NB4 (cell line): ENCODE results near the gene MAJIN.

ENCODE experiments used
- DNase-seq: peaks from one replicate; pipeline ENCODE4 v3.0.0; 2010; ENCODE audit warnings: low read depth
- H3K4me3 ChIP-seq: one replicate; pipeline ENCODE4 v1.5.1; 2011; ENCODE audit warnings: mild to moderate bottlenecking, low read depth, low read length, moderate library complexity
- MYC ChIP-seq: IDR thresholded peaks from 2 replicates; pipeline ENCODE4 v1.6.1; 2011; ENCODE audit warnings: low read depth, low read length
- POLR2A ChIP-seq: IDR thresholded peaks from 2 replicates; pipeline ENCODE4 v1.6.1; 2011; ENCODE audit warnings: mild to moderate bottlenecking; ENCODE audit not compliant: insufficient read length; ENCODE audit errors: extremely low read depth
- TF ChIP-seq, protein P1 (sequence below): IDR thresholded peaks from 2 replicates; pipeline ENCODE4 v1.6.1; 2011; ENCODE audit warnings: low read depth, low read length
- TF ChIP-seq, protein P2 (sequence below): IDR thresholded peaks from one replicate; pipeline ENCODE4 v1.5.1; 2012; ENCODE audit warnings: low read depth, low read length

The MAJIN gene

DNA sequence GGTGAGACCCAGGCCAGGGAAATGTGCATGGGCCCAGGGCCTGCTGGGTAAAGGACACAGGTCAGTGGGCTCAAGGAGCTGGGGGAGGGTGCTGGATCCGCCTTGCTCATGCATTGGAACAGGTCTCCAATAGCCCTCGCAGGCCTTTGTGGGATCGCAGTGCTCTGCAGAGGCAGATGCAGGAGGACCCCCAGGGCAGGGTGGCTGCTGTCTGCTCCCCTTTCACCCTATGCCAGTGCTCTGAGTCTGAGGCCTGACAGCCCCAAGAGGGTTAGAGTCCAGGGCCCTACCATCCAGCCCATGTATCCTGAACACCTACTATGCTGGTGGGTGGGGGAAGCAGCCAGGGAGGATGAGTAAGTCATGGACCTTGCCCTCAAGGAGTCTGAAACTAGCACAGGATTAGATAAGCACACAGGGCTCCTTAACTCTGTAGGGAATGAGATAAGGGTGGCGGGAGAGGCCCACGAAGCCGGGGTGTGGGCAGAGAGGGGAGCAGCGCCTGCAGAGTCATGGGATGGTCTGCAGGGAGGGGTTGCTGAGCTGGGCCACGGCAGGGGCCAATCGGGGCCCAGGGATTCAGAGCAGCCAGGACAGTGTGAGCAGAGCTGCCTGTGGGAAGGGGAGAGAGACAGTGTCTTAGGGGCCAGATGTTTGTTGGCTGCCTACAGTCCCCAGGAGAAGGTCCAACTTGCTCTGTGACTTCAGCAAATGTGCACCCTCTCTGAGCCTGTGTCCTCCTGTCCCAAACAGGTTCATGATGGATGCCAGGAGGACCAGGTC is 83.0 kb downstream of the MAJIN start:
- H3K4me3 ChIP-seq, result no peak overlapping the region
- no peak for DNase-seq
- TF ChIP-seq, protein P1, sequence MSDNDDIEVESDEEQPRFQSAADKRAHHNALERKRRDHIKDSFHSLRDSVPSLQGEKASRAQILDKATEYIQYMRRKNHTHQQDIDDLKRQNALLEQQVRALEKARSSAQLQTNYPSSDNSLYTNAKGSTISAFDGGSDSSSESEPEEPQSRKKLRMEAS, result no peak
- no peak for TF ChIP-seq POLR2A
- TF ChIP-seq, protein P2, sequence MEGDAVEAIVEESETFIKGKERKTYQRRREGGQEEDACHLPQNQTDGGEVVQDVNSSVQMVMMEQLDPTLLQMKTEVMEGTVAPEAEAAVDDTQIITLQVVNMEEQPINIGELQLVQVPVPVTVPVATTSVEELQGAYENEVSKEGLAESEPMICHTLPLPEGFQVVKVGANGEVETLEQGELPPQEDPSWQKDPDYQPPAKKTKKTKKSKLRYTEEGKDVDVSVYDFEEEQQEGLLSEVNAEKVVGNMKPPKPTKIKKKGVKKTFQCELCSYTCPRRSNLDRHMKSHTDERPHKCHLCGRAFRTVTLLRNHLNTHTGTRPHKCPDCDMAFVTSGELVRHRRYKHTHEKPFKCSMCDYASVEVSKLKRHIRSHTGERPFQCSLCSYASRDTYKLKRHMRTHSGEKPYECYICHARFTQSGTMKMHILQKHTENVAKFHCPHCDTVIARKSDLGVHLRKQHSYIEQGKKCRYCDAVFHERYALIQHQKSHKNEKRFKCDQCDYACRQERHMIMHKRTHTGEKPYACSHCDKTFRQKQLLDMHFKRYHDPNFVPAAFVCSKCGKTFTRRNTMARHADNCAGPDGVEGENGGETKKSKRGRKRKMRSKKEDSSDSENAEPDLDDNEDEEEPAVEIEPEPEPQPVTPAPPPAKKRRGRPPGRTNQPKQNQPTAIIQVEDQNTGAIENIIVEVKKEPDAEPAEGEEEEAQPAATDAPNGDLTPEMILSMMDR, result no peak
- TF ChIP-seq MYC, result no peak

DNA sequence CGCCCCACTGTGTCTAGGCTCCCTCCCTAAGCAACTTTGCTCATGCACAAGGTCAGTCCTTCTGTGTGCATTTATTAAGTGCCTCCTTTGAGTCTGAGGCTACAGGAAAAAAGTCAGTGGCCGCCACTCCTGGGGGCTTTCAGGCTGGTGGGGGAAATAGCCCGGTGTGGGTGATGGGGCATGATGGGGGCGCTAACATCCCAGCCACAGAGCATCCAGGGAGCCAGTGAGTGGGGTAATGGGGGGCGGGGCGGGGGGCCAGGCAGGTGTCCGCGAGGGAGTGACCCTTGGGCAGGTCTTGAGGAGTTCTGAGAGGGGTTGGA is 83.5 kb downstream of the MAJIN start:
- no peak for DNase-seq
- TF ChIP-seq POLR2A (no peak), MYC (no peak)
- TF ChIP-seq, protein P1, result no peak
- TF ChIP-seq, protein P2, result no peak
- H3K4me3 ChIP-seq, result no peak overlapping the region
